Measurements from ENCODE around the gene CPTP.

The CPTP gene

DNA sequence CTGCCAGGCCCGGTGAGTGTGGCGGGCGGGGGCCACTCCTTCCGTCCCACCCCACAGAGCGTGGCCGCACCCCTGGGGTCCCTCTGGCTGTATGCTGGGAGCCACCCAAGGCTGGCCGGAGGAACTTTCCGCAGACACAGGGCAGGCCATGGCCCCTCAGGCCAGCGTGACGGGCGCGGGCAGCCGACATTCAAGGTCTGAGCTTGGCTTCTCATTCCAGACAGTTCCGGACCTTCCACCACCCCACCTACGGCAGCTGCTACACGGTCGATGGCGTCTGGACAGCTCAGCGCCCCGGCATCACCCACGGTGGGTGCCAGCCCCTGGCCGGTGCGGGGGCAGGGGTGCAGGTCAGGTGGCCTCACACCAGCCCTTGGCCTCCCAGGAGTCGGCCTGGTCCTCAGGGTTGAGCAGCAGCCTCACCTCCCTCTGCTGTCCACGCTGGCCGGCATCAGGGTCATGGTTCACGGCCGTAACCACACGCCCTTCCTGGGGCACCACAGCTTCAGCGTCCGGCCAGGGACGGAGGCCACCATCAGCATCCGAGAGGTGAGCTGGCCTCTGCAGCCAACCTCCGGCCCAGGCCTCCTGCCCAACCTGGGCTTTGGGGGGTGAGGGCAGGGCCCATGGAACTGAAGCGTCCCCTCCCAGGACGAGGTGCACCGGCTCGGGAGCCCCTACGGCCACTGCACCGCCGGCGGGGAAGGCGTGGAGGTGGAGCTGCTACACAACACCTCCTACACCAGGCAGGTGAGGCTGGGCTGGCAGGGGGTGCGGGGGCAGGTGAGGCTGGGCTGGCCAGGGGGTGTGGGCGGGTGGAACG is 37.1 kb upstream of the CPTP start:
- H3K27me3 Mint-ChIP-seq = no peaks in the 10 kb centered on the region
- no peaks in the 10 kb centered on the region for H3K4me1 Mint-ChIP-seq
- no peaks in the 10 kb centered on the region for H3K9me3 Mint-ChIP-seq
- H3K36me3 Mint-ChIP-seq = no peaks in the 10 kb centered on the region
- H3K27ac Mint-ChIP-seq = no peak overlapping the region
- H3K4me3 Mint-ChIP-seq = no peak overlapping the region

DNA sequence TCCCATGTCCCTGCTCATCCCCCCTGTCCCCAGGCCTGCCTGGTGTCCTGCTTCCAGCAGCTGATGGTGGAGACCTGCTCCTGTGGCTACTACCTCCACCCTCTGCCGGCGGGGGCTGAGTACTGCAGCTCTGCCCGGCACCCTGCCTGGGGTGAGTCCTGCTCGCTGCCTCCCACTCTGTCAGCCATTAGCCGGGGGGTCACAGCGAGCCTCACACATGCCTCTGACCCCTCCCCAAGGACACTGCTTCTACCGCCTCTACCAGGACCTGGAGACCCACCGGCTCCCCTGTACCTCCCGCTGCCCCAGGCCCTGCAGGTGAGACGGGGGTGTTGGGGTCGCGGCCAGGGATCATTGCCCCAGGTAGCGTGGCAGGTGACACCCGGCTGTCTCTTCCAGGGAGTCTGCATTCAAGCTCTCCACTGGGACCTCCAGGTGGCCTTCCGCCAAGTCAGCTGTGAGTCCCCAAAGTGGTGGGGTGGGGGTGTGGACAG is 34.3 kb upstream of the CPTP start:
- no peaks in the 10 kb centered on the region for H3K27me3 Mint-ChIP-seq
- H3K9me3 Mint-ChIP-seq = no peaks in the 10 kb centered on the region
- H3K36me3 Mint-ChIP-seq = no peaks in the 10 kb centered on the region
- H3K4me3 Mint-ChIP-seq = no peak overlapping the region
- H3K4me1 Mint-ChIP-seq = no peaks in the 10 kb centered on the region
- no peak overlapping the region for H3K27ac Mint-ChIP-seq

DNA sequence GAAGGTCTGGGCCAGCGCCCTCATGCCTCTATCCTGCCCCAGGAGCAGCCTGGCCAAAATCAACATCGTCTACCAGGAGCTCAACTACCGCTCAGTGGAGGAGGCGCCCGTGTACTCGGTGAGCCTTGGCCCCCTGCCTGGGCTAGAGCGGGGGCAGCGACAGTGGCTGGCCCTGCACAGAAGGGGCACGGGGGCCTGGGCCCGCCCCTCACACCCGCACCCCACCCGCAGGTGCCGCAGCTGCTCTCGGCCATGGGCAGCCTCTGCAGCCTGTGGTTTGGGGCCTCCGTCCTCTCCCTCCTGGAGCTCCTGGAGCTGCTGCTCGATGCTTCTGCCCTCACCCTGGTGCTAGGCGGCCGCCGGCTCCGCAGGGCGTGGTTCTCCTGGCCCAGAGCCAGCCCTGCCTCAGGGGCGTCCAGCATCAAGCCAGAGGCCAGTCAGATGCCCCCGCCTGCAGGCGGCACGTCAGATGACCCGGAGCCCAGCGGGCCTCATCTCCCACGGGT is 33.5 kb upstream of the CPTP start:
- Mint-ChIP-seq H3K9me3 (no peaks in the 10 kb centered on the region), H3K4me3 (no peak overlapping the region), H3K27me3 (no peaks in the 10 kb centered on the region), H3K36me3 (no peaks in the 10 kb centered on the region), H3K27ac (no peak overlapping the region), H3K4me1 (no peaks in the 10 kb centered on the region)

DNA sequence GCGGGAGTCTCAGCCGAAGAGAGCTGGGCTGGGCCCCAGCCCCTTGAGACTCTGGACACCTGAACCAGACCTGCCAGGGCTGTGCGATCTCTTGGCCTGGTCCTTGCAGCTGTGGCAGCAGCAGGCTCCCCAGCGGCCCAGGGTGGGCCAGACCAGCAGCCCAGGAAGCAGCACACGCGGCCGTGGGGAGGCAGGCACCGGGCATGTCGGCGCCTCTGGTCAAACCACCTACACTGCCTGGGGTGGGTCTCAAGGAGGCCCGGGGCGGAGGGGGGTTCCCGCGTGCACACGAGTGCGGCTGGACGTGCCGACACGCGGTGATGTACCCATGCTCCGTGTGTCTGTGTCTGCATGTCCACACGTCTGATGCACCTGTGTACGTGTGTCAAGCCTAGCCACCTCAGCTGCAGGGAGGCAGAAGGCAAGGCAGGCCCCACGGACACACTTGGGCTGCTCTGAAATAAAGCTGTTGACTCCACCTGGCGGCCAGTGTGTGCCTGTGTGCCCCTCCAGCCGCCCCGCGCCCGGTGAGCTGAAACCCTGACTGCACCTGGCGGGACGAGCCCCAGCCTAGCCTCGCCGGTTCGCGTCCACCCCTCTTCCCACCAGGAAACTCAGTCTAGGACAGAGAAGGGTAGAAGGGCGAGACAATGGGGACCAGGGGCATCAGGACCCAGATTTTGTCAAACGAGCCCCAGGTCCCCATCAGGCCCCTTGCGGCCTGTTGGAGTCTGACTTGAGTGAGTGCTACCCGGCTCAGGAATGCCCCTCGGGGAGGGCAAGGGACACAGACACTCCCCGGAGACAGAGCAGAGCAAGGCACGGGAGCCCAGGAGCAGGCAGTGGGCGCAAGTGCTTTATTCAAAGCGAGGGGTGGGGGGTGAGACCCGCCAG is 32.8 kb upstream of the CPTP start:
- Mint-ChIP-seq H3K4me1 (no peaks in the 10 kb centered on the region), H3K36me3 (no peaks in the 10 kb centered on the region), H3K27ac (no peak overlapping the region), H3K9me3 (no peaks in the 10 kb centered on the region), H3K27me3 (no peaks in the 10 kb centered on the region), H3K4me3 (no peak overlapping the region)

DNA sequence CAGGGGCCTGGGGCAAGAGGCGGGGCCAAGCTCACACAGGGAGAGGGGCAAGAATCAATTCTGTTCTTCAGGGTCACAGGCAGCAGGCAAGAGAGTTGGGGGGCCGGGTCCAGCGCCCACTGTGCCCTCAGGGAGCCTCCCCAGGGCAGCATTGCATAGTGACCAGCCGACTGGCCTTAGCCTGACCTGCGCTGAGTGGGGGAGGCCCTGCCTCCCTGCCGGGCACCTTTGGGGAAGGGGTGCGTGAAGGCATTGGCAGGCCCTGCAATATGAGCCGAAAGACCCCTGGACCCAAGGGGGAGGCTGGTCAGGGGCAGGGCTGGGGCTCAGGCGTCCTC is 32.2 kb upstream of the CPTP start:
- Mint-ChIP-seq H3K4me1 (no peaks in the 10 kb centered on the region), H3K4me3 (no peak overlapping the region), H3K27ac (no peak overlapping the region), H3K36me3 (no peaks in the 10 kb centered on the region), H3K9me3 (no peaks in the 10 kb centered on the region), H3K27me3 (no peaks in the 10 kb centered on the region)

DNA sequence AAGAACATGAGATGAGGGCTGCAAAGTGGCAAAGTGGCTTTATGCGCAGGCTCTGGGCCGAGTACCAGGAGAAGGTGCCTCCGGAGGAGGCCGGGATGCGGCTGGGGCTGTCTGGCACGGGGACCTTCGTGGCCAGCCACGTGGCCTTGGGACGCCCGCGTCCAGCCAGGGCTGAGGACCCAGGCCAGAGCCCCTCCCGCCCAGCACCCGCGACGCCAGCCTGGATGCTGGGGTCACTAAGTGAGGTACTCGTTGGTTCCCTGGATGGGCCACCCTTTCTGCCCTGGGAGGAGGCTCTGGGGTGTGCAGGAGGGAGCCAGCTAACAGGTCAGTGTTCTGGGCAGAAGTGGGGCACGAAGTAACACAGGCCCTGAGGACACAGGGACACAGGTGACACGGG is 31.8 kb upstream of the CPTP start:
- Mint-ChIP-seq H3K4me1 (no peaks in the 10 kb centered on the region), H3K36me3 (no peaks in the 10 kb centered on the region), H3K4me3 (no peak overlapping the region), H3K9me3 (no peaks in the 10 kb centered on the region), H3K27me3 (no peaks in the 10 kb centered on the region), H3K27ac (no peak overlapping the region)

DNA sequence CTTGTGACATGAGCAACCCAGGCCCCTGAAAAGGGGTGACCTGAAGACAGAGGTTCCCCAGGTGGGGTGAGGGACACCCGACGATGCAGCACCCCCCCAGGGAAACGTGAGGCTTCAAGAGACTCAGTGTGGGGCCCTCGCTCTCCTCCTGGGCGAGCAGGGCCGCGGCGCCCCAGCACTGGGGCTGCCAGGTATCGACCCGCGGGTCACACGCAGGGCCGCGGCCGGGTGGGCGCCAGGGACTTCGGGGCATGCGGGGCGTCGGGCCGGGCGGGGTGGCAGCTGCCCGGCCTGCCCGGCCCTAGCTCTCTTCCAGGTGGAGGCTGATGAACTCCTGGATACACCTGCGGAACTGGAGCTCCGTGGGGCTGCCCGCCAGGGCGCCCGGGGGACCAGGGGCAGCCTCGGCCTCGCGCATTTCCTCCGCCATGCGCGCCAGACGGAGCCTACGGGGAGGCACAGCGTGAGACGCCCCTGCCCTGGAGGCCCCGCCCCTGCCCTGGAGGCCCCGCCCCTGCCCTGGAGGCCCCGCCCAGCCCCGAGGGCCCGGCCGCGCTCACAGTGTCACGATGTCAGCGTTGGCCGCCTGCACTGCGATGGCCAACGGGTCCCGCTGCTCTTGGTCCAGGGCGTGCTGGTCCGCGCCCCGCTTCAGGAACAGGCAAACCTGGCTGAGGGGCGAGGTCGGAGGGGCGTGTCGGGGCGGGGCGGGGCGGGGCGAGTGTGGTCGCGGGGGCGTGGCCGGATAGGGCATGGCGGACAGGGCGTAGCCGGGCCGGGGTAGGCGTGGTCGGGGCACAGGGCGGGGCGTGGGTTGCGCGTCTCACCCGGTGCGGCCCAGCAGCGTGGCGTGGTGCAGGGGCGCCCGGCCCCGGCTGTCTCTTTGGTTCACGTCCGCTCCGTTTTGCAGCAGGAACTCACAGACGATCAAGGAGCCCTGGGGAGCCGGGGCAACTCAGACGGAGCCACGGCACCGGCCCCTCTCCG is 31.0 kb upstream of the CPTP start:
- no peaks in the 10 kb centered on the region for H3K4me1 Mint-ChIP-seq
- H3K27me3 Mint-ChIP-seq = no peaks in the 10 kb centered on the region
- H3K36me3 Mint-ChIP-seq = no peaks in the 10 kb centered on the region
- no peak overlapping the region for H3K27ac Mint-ChIP-seq
- H3K4me3 Mint-ChIP-seq = no peak overlapping the region
- H3K9me3 Mint-ChIP-seq = no peaks in the 10 kb centered on the region

DNA sequence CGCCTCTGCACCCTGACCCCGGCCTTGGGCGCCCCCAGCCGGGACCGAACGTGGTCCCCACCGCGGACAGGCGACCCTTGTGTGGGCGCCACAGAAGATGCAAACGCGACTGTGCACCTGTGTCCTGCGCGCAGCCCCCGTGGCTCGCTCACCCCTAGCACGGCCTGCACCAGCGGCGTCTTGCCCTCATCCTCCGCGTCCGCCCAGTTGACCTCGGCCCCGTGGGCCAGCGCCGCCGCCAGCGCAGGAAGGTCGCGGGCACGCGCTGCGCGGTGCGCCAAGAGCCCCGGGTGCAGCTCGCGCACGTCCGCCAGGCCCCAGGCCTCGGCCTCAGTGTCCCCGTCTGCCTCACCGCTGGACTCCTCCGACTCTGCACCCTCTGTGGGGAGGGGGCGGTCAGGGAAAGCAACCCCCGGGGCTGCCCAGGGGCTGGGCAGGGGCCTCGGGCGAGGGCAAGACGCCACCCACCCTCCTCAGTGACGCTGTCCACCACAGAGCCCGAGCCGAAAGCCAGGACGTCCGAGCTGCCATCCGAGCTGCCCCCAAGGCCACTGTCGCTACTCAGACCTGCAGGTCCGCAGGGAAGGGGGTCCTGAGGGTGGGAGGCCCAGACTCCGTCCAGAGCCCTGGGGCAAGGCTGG is 30.2 kb upstream of the CPTP start:
- Mint-ChIP-seq H3K27me3 (no peaks in the 10 kb centered on the region), H3K4me3 (no peak overlapping the region), H3K4me1 (no peaks in the 10 kb centered on the region), H3K9me3 (no peaks in the 10 kb centered on the region), H3K27ac (no peak overlapping the region), H3K36me3 (no peaks in the 10 kb centered on the region)

DNA sequence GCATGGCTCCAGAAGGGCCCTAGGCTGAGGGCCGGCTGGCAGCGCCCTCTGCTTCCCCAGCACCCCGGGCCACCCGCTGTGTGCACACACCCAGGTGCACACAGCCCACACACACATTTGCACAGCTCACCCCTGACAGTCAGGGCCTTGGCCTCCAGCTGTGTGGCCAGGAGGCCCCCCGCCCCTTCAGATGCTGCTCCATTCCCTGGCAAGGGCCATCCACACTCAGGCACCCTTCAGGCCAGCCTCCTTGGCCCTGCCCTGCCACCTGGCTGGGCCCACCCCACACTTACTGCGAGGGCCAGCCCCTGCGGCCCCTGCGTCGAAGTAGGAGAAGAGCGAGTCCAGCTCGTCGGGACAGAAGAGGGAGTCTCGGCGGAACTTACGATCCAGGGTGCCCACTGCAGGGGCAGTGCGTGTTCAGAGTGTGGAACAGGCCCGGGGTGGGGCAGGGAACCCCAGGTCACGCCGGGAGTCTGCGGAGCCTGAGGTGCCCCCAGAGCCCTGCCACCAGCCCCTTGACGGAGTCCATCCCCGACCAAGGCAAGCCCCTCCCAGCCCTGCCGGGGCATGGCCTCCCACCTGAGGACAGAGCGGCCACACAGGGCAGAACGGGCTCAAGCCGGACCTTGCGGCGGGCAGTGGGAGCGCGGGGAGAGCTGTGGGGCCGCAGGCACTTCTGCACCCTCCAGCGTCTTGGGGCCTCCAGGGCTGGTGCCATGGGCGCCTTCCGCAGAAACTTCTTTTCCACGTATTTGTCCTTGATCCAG is 29.3 kb upstream of the CPTP start:
- no peaks in the 10 kb centered on the region for H3K36me3 Mint-ChIP-seq
- no peak overlapping the region for H3K4me3 Mint-ChIP-seq
- H3K9me3 Mint-ChIP-seq = no peaks in the 10 kb centered on the region
- no peak overlapping the region for H3K27ac Mint-ChIP-seq
- H3K4me1 Mint-ChIP-seq = no peaks in the 10 kb centered on the region
- no peaks in the 10 kb centered on the region for H3K27me3 Mint-ChIP-seq

DNA sequence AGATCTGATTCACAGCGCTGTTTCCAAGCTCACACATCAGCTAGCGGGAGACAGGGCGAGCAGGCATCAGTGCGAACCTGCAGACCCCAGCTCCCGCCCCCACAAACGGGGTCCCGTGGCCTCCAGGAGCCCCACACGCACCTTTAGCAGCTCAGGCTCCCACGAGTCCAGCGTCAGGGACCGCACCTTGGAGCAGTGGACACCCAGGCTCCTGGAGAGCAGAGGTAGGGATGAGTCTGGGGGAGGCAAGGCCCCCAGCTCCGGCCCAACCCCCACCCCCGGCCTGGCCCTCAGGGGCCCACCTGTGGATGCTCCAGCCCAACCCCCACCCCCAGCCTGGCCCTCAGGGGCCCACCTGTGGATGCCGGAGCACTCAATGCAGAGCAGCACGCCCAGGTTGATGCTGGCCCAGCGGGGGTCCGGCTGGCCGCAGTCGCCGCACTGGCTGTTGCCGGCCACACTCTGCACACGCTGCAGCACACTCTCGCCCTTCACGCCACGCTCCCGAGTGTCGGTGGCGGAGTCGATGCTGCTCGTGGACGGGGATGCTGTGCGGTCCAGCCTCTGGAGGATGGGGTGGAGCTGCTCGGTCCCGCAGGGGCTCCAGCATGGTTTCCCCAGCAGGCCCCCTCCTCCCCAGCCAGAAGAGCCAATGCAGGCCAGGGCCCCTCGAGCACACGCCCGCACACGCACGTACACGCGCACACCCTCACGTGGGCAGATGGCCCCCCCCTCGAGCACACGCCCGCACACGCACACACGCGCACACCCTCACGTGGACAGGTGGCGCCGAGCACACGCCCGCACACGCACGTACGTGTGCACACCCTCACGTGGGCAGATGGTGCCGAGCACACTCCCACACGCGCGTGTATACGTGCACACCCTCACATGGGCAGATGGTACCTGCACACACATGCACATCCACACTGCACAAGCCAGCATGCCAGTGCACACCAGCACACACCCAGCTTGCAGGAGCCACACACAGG is 28.2 kb upstream of the CPTP start:
- no peak overlapping the region for H3K27ac Mint-ChIP-seq
- H3K4me3 Mint-ChIP-seq = no peak overlapping the region
- no peaks in the 10 kb centered on the region for H3K9me3 Mint-ChIP-seq
- no peaks in the 10 kb centered on the region for H3K36me3 Mint-ChIP-seq
- no peaks in the 10 kb centered on the region for H3K4me1 Mint-ChIP-seq
- H3K27me3 Mint-ChIP-seq = no peaks in the 10 kb centered on the region

DNA sequence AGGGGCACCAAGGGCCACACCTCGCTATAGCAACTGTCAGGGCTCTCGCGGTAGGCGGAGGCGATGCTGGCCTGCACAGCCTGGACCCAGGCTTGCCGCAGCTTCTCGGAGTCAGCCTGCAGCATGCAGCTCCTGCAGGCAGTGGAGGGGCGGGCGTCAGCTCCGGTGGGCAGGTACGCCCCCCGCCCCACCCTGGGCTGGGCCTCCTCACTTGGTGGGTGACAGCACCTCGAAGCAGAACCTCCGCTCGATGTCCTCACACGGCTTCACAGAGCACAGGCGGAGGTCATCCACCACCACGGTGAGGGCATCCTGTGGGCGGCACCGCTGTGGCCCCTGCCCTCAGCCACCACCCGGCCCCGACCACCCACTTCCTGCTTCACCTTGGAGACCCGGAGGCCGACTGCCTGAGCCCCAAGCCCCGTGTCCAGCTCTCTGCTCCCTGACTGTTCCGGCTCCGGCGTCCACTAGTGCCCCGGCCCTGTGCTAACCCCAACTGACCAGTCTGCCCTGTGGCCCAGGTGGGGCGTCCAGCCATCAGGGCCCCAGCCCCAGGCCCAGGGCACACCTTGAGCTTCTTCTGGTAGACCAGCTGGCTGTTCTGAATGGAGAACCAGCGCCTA is 26.7 kb upstream of the CPTP start:
- no peaks in the 10 kb centered on the region for H3K27me3 Mint-ChIP-seq
- no peaks in the 10 kb centered on the region for H3K4me1 Mint-ChIP-seq
- H3K36me3 Mint-ChIP-seq = no peaks in the 10 kb centered on the region
- H3K9me3 Mint-ChIP-seq = no peaks in the 10 kb centered on the region
- H3K27ac Mint-ChIP-seq = no peak overlapping the region
- H3K4me3 Mint-ChIP-seq = no peak overlapping the region

DNA sequence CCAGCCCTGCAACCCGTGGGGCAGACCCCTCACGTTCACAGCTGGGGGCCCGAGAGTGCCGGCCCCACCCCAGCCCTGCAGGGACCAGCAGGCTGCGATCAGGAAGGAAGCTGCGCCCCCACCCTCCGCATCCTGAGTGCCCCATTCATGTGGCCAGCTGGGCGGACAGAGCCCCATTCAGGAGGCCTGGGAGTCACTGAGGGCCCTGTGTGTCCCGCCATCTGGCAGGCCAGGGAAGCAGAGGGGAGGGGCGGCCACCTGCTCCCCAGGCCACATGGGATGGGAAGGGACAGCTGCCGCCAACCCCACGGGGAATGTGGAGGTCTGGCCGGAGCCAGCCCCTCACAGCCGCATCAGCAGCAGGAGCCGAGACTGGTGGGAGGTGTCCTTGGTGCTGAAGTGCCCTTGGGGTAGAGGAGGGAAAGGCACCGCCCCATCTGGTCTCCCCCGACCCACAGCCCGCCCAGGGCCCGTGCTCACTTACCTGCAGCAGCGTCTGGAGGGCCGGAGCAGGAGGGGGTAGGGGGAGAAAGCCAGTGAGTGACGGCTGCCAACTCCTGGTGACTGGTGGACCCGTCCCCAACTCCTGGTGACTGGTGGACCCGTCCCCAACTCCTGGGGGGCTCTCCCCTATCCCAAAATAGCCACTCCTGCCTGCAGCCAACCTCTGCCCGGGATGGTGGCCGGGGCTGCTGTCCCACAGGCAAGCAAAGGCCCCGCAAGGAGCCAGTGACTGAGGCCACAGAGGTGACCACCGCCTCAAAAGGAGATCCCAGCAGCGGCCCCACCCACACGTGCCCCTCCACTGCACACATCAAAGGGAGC is 25.5 kb upstream of the CPTP start:
- Mint-ChIP-seq H3K9me3 (no peaks in the 10 kb centered on the region), H3K27ac (no peak overlapping the region), H3K27me3 (no peaks in the 10 kb centered on the region), H3K4me1 (no peaks in the 10 kb centered on the region), H3K36me3 (no peaks in the 10 kb centered on the region), H3K4me3 (no peak overlapping the region)
